AG04450 (cell line): Measurements from ENCODE around the gene EXOSC7. TPM values are rescaled to one million over a fixed set of nuclear protein-coding genes. Genes with fewer than 3 reads are reported as not detected.

ENCODE experiments used
- CTCF ChIA-PET: fragments of 300-600, 350-600 bp; formaldehyde crosslinking; extraction: SDS; loops from one replicate; lab custom pipeline; 2022; ENCODE audit warnings: antibody characterized with exemption, inconsistent platforms; lab: Charles Lee
- POLR2A ChIA-PET: fragments of 350-600 bp; formaldehyde crosslinking; extraction: SDS; loops from one replicate; lab custom pipeline; 2021; ENCODE audit warnings: antibody characterized with exemption, inconsistent platforms; lab: Yijun Ruan, JAX
- DNase-seq: peaks from one replicate; pipeline ENCODE4 v3.0.0-alpha.2; 2011; ENCODE audit warnings: low read depth, low spot score
- H3K27ac ChIP-seq: one replicate; pipeline ENCODE4 v1.5.1; 2012; ENCODE audit warnings: low read depth, low read length, control low read depth
- H3K27me3 ChIP-seq: one replicate; pipeline ENCODE4 v1.6.0; 2012; ENCODE audit warnings: low read length; ENCODE audit not compliant: control insufficient read depth, insufficient read depth
- H3K4me3 ChIP-seq: 2 replicates; pipeline ENCODE4 v1.5.1; 2011; ENCODE audit warnings: mild to moderate bottlenecking, low read depth, low read length, control low read depth
- H3K9me3 ChIP-seq: 2 replicates; pipeline ENCODE4 v1.5.1; 2012; ENCODE audit warnings: low read length; ENCODE audit not compliant: control insufficient read depth, insufficient read depth
- polyA plus RNA-seq: library from polyadenylated mRNA; depleted of rRNA; stranded (reverse); fragments of >200 nt; gene quantifications from 2 replicates; pipeline ENCODE4 v1.2.3, GENCODE V29; 2011
- TF ChIP-seq, protein P1 (sequence below): IDR thresholded peaks from 2 replicates; pipeline ENCODE4 v1.5.1; 2011; ENCODE audit warnings: low read depth, low read length, control low read depth, inconsistent platforms

Gene EXOSC7
- polyA plus RNA-seq, 1 experiment = 70.6 TPM

DNA sequence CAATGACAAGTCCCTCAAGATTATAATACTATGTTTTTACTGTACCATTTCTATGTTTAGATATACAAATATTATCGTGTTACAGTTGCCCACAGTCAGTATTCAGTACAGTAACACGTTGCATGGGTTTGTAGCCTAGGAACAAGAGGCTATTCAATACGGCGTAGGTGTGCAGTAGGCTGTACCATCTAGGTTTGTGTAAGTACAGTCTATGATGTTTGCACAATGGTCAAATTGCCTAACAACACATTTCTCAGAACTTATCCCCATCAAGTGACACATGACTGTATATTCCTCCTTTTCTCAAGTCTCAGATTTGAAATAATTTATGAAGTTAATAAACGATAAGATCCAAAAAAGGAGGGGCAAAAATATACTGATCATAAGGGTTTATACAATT lies 21.7 kb upstream of the EXOSC7 start:
- ChIA-PET CTCF (no interaction called here), POLR2A (no interaction called here)
- no peak overlapping the region for H3K4me3 ChIP-seq
- DNase-seq = no peak
- TF ChIP-seq, protein P1, sequence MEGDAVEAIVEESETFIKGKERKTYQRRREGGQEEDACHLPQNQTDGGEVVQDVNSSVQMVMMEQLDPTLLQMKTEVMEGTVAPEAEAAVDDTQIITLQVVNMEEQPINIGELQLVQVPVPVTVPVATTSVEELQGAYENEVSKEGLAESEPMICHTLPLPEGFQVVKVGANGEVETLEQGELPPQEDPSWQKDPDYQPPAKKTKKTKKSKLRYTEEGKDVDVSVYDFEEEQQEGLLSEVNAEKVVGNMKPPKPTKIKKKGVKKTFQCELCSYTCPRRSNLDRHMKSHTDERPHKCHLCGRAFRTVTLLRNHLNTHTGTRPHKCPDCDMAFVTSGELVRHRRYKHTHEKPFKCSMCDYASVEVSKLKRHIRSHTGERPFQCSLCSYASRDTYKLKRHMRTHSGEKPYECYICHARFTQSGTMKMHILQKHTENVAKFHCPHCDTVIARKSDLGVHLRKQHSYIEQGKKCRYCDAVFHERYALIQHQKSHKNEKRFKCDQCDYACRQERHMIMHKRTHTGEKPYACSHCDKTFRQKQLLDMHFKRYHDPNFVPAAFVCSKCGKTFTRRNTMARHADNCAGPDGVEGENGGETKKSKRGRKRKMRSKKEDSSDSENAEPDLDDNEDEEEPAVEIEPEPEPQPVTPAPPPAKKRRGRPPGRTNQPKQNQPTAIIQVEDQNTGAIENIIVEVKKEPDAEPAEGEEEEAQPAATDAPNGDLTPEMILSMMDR = no peak
- no peaks in the 10 kb centered on the region for H3K27me3 ChIP-seq
- H3K27ac ChIP-seq = no peak overlapping the region
- no peaks in the 10 kb centered on the region for H3K9me3 ChIP-seq

DNA sequence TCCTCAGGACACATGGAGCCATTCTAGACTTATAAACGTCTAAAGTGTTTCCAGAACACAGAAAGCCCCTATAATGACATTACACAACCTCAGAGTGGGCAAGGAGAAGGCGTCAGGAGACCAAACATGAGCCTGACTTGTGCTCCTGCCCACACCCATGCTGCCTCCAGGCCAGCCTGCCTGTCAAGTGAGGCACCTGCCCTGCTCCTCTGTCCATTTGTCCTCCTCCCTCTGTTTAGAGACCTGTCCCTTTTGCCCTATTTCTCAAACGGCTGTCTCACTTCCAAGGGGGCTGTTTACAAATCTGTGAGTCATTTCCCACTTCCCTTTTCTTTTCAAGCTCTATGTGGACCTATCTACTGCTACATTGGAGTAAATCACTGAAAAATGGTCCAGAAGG lies 21.1 kb upstream of the EXOSC7 start:
- CTCF ChIA-PET = no interaction called here
- POLR2A ChIA-PET = no interaction called here
- no peak overlapping the region for H3K27ac ChIP-seq
- H3K27me3 ChIP-seq = no peaks in the 10 kb centered on the region
- TF ChIP-seq, protein P1 = no peak
- no peak overlapping the region for H3K4me3 ChIP-seq
- no peak for DNase-seq
- H3K9me3 ChIP-seq = no peaks in the 10 kb centered on the region

DNA sequence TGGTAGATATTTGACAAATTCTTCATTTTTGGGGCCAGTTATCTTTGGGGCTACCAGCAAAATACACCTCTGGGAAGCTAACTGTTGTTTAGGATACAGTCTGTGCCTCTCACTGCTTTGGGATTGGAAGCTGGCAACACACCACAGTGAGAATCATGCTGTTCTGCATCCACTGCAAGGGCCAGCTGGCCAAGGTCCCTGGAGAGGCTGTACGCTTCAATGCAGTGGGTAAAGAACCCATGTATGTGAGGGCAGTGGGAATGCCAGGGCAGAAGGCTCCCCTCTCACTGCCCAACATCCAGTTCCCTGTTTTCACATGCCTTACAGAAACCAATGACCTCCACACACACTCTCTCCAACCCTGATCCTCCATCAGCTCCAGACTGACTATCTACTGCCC lies 20.1 kb upstream of the EXOSC7 start:
- TF ChIP-seq, protein P1 = no peak
- Histone ChIP-seq H3K27ac (no peak overlapping the region), H3K9me3 (no peaks in the 10 kb centered on the region), H3K27me3 (no peaks in the 10 kb centered on the region), H3K4me3 (no peak overlapping the region)
- no peak for DNase-seq
- ChIA-PET CTCF (no interaction called here), POLR2A (no interaction called here)

DNA sequence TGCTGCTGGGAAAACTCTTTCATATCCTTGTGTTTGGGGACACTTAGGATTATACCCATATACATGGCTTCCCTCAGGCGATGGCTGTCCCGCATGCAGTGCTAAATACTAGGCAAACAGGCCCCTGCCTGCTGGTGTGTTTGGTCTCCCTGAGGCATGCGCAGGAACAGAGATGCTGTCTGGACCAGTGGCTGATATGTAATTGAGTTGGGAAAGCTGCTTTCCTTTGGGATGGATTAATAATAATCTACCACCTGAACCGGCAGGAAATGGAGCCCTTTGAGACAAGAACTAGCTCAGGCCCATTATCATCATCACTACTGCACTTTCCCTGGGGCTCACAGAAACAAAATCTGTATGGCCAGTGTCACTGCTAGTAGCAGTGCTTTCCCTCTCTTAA lies 18.1 kb upstream of the EXOSC7 start:
- CTCF ChIA-PET = no interaction called here
- no peak for DNase-seq
- H3K27me3 ChIP-seq = no peaks in the 10 kb centered on the region
- H3K27ac ChIP-seq = no peak overlapping the region
- POLR2A ChIA-PET = no interaction called here
- TF ChIP-seq, protein P1 = no peak
- H3K9me3 ChIP-seq = no peaks in the 10 kb centered on the region
- H3K4me3 ChIP-seq = no peak overlapping the region

DNA sequence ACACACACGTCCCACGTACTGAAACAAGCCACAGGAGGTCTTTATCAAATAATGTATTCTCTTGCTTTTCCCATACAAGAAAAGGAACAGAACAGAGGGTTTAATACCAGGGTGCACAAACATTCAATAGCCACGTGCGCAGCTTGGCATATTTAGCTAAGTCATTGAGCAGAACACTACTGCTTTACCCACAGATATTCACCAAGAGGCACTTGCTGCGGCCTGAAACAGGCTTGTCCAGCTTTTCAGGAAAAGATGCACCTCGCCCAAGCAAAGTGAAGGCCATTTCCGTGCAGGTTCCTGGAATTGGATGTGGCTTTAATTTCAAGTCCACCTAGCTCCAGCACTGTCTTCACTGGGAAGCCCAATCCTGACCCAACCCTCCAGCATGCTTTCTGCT lies 17.7 kb upstream of the EXOSC7 start:
- CTCF ChIA-PET = no interaction called here
- Histone ChIP-seq H3K9me3 (no peaks in the 10 kb centered on the region), H3K27ac (no peak overlapping the region), H3K4me3 (no peak overlapping the region), H3K27me3 (no peaks in the 10 kb centered on the region)
- POLR2A ChIA-PET = no interaction called here
- DNase-seq = no peak
- TF ChIP-seq, protein P1 = no peak
